PC-3 (cell line): ENCODE results near the gene SNN. TPM values are rescaled to one million over a fixed set of nuclear protein-coding genes. Genes with fewer than 3 reads are reported as not detected.

Experiments
- ATAC-seq: fragments of 200-7000 bp; cut with Tn5 transposase; 2 replicates; pipeline ENCODE4 v1.9.1; 2020; ENCODE audit warnings: mild to moderate bottlenecking, moderate library complexity
- BruUV-seq: library from RNA; stranded (reverse); fragments of 400-500 nt; replicated peaks from 2 replicates; lab custom pipeline; 2021; lab: Mats Ljungman, UMichigan
- CTCF ChIA-PET: fragments of 300-600 bp; sonication (Branson Sonifier 250); formaldehyde crosslinking; loops from one replicate; lab custom pipeline; 2022; ENCODE audit warnings: antibody characterized with exemption; lab: Charles Lee
- POLR2A ChIA-PET: fragments of 300-600 bp; sonication (Branson Sonifier 250); formaldehyde crosslinking; loops from one replicate; lab custom pipeline; 2022; ENCODE audit warnings: antibody characterized with exemption; ENCODE audit not compliant: unreplicated experiment; lab: Charles Lee
- DNase-seq: peaks from one replicate; pipeline ENCODE4 v3.0.0-alpha.2; 2015
- H2AFZ ChIP-seq: fragments of 300-600 bp; sonication (generic); 2 replicates; pipeline ENCODE4 v1.6.0; 2016; ENCODE audit warnings: antibody characterized with exemption, low read length
- H3F3A ChIP-seq: fragments of 300-600 bp; sonication (generic); one replicate; pipeline ENCODE4 v1.6.0; 2017; ENCODE audit warnings: antibody characterized with exemption, low read length, control low read depth, mild to moderate bottlenecking; ENCODE audit not compliant: unreplicated experiment
- H3K27ac ChIP-seq: fragments of 300-600 bp; sonication (generic); 2 replicates; pipeline ENCODE4 v1.5.1; 2016; ENCODE audit warnings: mild to moderate bottlenecking, low read length
- H3K27me3 ChIP-seq: fragments of 300-600 bp; sonication (generic); 2 replicates; pipeline ENCODE4 v1.6.1; 2016; ENCODE audit warnings: low read length, mixed read lengths
- H3K36me3 ChIP-seq: fragments of 300-600 bp; sonication (generic); 2 replicates; pipeline ENCODE4 v1.6.1; 2016; ENCODE audit warnings: low read depth, mixed run types, low read length, mixed read lengths
- H3K4me1 ChIP-seq: fragments of 300-600 bp; sonication (generic); 2 replicates; pipeline ENCODE4 v1.5.1; 2016; ENCODE audit warnings: low read length; ENCODE audit not compliant: insufficient read depth
- H3K4me2 ChIP-seq: fragments of 300-600 bp; sonication (generic); 2 replicates; pipeline ENCODE4 v1.6.0; 2016; ENCODE audit warnings: low read length
- H3K4me3 ChIP-seq: fragments of 300-600 bp; sonication (generic); 2 replicates; pipeline ENCODE4 v1.5.1; 2016; ENCODE audit warnings: mild to moderate bottlenecking, low read length, mixed read lengths
- H3K79me2 ChIP-seq: fragments of 300-600 bp; sonication (generic); 2 replicates; pipeline ENCODE4 v1.6.1; 2017; ENCODE audit warnings: low read length, mixed read lengths
- H3K9ac ChIP-seq: fragments of 300-600 bp; sonication (generic); 2 replicates; pipeline ENCODE4 v1.6.0; 2016; ENCODE audit warnings: mild to moderate bottlenecking, low read length
- H3K9me2 ChIP-seq: fragments of 300-600 bp; sonication (generic); replicated peaks from 2 replicates; pipeline ENCODE4 v1.6.1; 2016; ENCODE audit warnings: mixed run types, low read length, mixed read lengths
- H3K9me3 ChIP-seq: fragments of 300-600 bp; sonication (generic); 2 replicates; pipeline ENCODE4 v1.6.1; 2016; ENCODE audit warnings: low read length, mixed read lengths
- H4K20me1 ChIP-seq: fragments of 300-600 bp; sonication (generic); 2 replicates; pipeline ENCODE4 v1.6.1; 2016; ENCODE audit warnings: low read length, mixed read lengths
- CTCF ChIP-seq: fragments of 300-600 bp; sonication (generic); conservative IDR thresholded peaks from 2 replicates; pipeline ENCODE4 v1.5.1; 2017; ENCODE audit warnings: antibody characterized with exemption, low read depth, mild to moderate bottlenecking, low read length
- EZH2 ChIP-seq: fragments of 300-600 bp; sonication (generic); IDR thresholded peaks from one replicate; pipeline ENCODE4 v1.6.1; 2017; ENCODE audit warnings: antibody characterized with exemption, mild to moderate bottlenecking, low read length; ENCODE audit not compliant: unreplicated experiment
- EZH2phosphoT487 ChIP-seq: fragments of 300-600 bp; sonication (generic); IDR thresholded peaks from 2 replicates; pipeline ENCODE4 v1.6.1; 2018; ENCODE audit warnings: mild to moderate bottlenecking, antibody characterized with exemption, low read length, borderline replicate concordance
- intact Hi-C: fragments of 100-400 bp; cut with micrococcal nuclease; formaldehyde crosslinking; loops from 2 replicates; pipeline ENCODE4 v1.9.0; 2023
- total RNA-seq: library from RNA; depleted of rRNA; stranded (reverse); fragments of >200 nt; gene quantifications from 2 replicates; pipeline ENCODE4 v1.2.3, GENCODE V29; 2014

The SNN gene
- total RNA-seq, 1 experiment from 2014 or later: 4.3 TPM

GRCh38 chr16:11671271-11671670 lies 3.0 kb downstream of the SNN start:
- ChIA-PET POLR2A (no interaction called here), CTCF (no interaction called here)
- Histone ChIP-seq H3K79me2 (no peaks in the 10 kb centered on the region), H3K4me2 (no peak overlapping the region), H3K27ac (no peak overlapping the region), H3K36me3 (no peaks in the 10 kb centered on the region), H3K4me1 (0 out of 2 replicates have a peak, but pooled peaks cover 4% of the 10 kb centered on the region), H3K9me2 (no peaks in the 10 kb centered on the region), H3K4me3 (no peak overlapping the region), H3F3A (no peaks in the 10 kb centered on the region), H4K20me1 (no peaks in the 10 kb centered on the region), H3K9ac (no peak overlapping the region), H3K27me3 (no peaks in the 10 kb centered on the region), H3K9me3 (no peaks in the 10 kb centered on the region), H2AFZ (no peak overlapping the region)
- no TSS peak for BruUV-seq
- ATAC-seq (no peak), DNase-seq (no peak)
- intact Hi-C loops: no loop called here
- TF ChIP-seq EZH2phosphoT487: no peak
- TF ChIP-seq EZH2: no peak
- no peak for TF ChIP-seq CTCF

DNA sequence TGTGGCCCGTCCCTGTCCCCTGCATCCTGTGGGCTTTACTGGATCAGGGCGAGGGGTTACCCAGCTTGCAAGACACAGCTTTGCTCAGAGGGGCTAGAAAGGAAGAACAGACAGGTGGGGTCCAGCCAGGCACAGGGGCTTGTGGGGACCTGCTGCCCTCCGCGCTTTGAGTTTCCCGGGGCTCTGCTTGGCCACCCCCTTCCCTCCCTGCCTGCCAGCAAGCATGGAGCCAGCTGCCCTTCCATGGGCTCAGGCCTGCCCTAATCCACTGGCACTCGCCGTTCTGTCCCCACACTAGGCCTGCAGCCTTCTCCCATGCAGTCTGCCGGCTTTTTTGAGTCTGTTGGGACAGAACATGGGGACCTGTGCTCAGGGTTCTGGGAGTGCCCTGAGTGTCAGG lies 3.4 kb downstream of the SNN start:
- Histone ChIP-seq H2AFZ (no peak overlapping the region), H4K20me1 (no peaks in the 10 kb centered on the region), H3K27me3 (no peaks in the 10 kb centered on the region), H3F3A (no peaks in the 10 kb centered on the region), H3K9ac (no peak overlapping the region), H3K9me2 (no peaks in the 10 kb centered on the region), H3K4me2 (no peak overlapping the region), H3K79me2 (no peaks in the 10 kb centered on the region), H3K4me3 (no peak overlapping the region), H3K27ac (no peak overlapping the region), H3K4me1 (0 out of 2 replicates have a peak, but pooled peaks cover 4% of the 10 kb centered on the region), H3K9me3 (no peaks in the 10 kb centered on the region), H3K36me3 (no peaks in the 10 kb centered on the region)
- CTCF ChIA-PET: no interaction called here
- no peak for ATAC-seq
- BruUV-seq: no TSS peak
- intact Hi-C loops: no loop called here
- POLR2A ChIA-PET: no interaction called here
- TF ChIP-seq EZH2: no peak
- TF ChIP-seq EZH2phosphoT487: no peak
- no peak for TF ChIP-seq CTCF
- no peak for DNase-seq

GRCh38 chr16:11672206-11673090 lies 4.2 kb downstream of the SNN start:
- intact Hi-C loops: no loop called here
- H3K4me1 ChIP-seq: 0 out of 2 replicates have a peak, but pooled peaks cover 4% of the 10 kb centered on the region
- no peak overlapping the region for H3K4me2 ChIP-seq
- no peaks in the 10 kb centered on the region for H3K79me2 ChIP-seq
- H3K4me3 ChIP-seq: no peak overlapping the region
- H3K9ac ChIP-seq: no peak overlapping the region
- no peak overlapping the region for H3K27ac ChIP-seq
- H3K27me3 ChIP-seq: no peaks in the 10 kb centered on the region
- ChIA-PET POLR2A (no interaction called here), CTCF (no interaction called here)
- no peak for DNase-seq
- BruUV-seq: no TSS peak
- no peaks in the 10 kb centered on the region for H3F3A ChIP-seq
- no peak for TF ChIP-seq EZH2
- TF ChIP-seq CTCF: no peak
- no peak for TF ChIP-seq EZH2phosphoT487
- ATAC-seq: no peak
- H4K20me1 ChIP-seq: no peaks in the 10 kb centered on the region
- no peaks in the 10 kb centered on the region for H3K36me3 ChIP-seq
- H2AFZ ChIP-seq: no peak overlapping the region
- H3K9me2 ChIP-seq: no peaks in the 10 kb centered on the region
- H3K9me3 ChIP-seq: no peaks in the 10 kb centered on the region
